NCI-H345 treated with DMSO at 0.1 percent for 48 hours (cell line): ENCODE measurements around the gene GRIK2.
A peak's percentile ranks its signal among the peaks of the same experiment; 100 is the strongest.

Experiments
- DNase-seq: peaks from one replicate; lab custom pipeline; 2025; ENCODE audit not compliant: unreplicated experiment; lab: John Stamatoyannopoulos, UW

The GRIK2 gene

DNA sequence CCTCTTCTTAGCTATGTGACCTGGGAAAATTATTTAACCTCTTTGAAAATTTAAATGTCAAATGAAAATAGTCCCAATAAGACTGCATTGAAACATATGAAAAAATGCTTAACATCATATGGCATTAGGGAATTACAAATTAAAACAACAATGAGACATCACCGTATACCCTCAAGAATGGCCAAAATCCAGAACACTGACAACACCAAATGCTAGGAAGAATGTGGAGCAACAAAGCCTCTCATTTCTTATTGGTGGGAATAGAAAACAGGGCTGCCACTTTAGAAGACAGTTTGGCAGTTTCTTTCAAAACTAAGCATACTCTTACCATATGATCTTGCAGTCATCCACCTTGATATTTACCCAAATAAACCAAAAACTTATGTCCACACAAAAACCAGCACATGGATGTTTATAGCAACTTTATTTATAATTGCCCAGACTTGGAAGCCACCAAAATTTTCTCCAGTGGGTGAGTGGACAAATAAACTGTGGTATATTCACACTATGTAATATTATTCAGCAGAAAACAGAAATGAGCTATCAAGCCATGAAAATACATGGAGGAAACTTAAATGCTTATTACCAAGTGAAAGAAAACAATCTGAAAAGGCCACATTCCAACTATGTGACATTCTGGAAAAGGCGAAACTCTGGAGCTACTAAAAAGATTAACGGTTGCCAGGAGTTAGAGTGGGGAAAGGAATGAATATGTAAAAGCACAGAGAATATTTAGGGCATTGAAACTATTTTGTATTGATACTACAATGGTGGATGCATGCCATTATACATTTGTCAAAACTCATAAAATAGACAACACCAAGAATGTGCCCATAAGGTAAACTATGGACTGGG, 459.9 kb downstream of the GRIK2 start:
- no peak for DNase-seq

DNA sequence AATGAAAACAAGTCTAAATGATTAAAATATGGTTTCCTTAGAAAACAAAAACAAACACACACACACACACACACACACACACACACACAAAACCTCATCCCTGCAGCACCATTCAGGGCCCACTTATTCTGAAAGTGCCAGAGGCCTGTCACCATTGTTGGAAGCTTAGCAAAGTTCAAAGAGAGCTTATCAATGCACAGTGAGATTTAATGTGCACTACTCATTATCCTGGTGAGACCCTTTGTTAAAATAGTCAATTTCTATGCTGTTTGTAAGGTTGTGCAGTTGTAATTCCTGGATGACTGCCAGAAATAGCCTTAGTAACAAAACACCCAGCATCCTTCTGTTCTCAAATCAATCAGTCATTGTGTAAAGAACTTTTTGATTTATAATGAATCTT, 482.9 kb downstream of the GRIK2 start:
- peak; percentile 85 for DNase-seq

GRCh38 chr6:101878554-101879276, 485.2 kb downstream of the GRIK2 start:
- DNase-seq, result no peak

- no peak for DNase-seq
Measured at GRCh38 chr6:101879782-101880181, 486.3 kb downstream of the GRIK2 start.

DNA sequence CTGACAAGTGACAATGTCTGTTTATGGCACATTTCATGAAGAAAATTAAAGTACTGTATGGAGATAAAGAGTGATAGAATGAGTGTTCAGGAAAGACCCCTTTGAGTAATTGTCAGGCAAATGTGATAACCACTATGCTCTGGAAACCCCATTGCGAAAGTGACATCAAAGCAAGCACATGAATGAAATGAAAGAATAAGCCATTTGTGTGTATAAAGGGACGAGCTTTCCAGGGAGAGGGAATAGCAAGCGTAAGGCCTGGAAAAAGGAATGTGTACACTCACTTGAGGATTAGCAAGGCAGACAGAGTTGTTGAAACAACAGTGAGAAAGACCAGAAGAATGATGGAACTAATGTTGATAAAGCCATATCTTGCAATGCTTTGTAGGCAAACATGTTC, 490.0 kb downstream of the GRIK2 start:
- no peak for DNase-seq

- no peak for DNase-seq
Measured at GRCh38 chr6:101887532-101887931, 494.0 kb downstream of the GRIK2 start.

GRCh38 chr6:101907356-101908217, 514.1 kb downstream of the GRIK2 start:
- DNase-seq, result no peak

DNA sequence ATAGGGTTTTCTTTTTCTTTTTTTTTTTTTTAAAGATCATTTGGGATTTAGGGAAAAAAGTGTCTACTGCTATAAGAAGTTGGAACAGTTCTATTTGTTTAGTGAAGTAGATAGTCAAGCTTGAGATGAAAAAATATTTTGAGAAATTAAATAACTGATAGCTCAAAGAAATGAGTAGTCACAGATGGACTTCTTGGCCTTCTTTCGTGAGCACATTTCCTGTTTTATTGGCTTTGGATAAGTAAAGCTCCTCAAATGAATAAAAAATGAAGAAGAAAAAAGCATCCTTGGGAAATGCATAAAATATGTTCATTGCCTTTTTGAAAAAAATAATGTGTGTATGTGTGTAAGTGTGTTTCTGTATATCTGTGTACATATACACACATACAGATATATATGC, 515.9 kb downstream of the GRIK2 start:
- DNase-seq, result no peak

DNA sequence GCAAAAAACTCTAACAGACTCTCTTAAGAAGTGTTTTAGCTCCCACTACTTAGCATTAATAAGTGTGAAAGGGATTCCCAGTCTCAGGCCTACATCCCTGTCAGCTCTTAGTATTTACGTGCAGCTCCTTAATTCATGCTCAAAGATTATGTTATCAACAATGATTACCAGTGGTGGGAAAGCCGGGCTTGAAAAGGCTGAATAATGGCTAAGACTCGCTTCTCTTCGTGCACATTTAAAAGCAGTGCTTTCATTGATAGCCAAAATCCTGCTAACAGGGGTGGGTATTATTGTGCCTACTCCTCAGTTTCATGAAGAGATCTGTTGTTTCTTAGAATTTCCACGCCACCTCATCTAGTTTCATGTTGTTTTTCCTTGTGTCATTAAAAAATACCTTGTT, 518.8 kb downstream of the GRIK2 start:
- no peak for DNase-seq

GRCh38 chr6:101918471-101918870, 525.0 kb downstream of the GRIK2 start:
- DNase-seq, result no peak

DNA sequence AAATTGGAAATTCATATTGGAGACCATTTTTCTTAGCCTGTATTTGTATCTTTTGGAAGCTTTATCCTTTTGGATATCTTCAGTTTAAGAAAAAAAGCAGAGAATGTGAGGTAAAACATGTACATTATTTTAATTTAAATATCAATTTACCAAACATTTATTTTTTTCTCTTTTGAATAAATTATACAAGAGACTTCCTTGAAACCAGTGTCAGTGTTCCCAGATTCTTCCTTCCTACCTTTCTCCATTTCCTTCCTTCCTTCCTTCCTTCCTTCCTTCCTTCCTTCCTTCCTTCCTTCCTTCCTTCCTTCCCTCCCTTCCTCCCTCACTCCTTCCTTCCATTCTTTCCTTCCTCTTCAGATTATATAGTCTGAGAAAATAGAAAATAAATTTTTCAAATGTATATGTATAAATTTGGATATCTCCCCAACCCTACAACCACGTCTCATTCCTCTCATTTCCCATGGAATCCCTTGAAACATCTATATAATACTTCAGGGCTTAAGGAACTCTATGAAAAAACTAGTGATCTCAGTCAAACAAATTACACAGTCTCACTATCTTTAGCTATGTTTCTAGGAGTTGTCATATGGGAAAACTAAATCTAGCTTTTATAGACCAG, 528.4 kb downstream of the GRIK2 start:
- DNase-seq, result no peak

DNA sequence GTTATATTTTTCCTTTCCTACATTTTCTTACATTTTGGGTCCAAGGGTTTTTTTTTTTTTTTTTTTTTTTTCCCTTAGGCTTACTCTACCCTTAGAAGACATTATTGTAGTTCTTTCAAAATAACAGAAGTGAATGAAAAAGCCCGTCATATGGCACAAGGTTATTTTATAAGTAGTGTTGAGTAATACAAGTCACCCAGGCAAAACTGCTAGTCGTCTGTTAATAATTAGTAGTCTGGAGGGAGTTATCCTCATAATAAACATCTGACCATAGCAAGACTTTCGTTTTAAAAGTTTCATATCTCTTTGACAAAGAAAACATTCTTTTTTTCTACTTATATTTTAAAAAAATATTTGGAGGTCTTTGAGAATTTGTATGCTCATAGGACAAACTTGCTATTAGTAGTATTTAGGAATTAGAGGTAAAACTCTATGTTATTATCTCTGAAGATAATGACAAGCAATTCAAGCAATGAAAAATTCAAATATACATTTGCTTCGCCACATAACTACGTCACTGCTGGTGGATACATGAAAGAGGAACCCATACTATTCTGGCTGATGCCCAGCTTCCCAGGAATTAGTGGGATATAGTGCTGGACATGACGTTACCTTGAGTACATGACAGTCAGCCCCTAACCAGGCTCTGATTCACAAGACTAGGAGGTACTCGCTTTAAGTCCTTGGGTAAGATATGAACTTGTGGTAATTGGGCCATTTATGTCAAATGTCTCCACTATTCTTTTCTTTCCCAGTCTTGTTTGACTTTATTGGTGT, 532.8 kb downstream of the GRIK2 start:
- DNase-seq, result no peak

DNA sequence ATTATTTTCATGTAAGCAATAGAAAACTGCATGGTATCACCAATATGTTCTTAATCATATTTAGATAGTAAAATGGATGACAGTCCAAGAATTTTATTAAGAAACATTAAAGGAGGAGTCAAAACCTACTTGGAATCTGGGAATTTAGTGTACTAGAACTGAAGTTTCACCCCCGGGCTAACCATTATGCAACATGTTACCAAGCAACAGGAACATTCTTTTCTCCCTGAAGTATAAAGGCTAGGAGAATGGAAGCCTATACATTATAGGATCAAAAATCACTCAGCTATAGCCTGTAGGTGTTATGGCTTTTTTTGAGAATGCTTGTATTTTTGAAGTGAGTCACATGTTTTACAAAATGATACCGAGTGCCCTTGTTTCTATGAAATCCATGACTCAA, 538.3 kb downstream of the GRIK2 start:
- no peak for DNase-seq

DNA sequence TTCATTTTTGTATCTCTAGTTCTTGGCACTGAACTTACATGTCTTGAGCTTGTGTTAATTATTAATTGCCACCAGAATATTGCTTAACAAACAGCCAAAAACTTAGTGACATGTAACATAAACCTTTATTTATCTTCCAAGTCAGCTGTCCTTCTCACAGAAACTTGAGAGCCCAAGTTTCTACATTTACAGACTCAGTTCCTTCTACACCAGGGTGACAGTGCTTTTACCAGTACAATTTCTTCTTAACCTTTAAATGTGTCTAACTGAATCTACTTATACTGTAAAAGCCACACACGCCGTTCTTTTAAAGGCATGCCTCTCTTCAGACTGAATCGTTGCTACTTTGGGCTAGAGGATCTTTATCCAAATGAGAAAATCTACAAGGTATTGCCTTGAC, 539.2 kb downstream of the GRIK2 start:
- DNase-seq, result no peak

DNA sequence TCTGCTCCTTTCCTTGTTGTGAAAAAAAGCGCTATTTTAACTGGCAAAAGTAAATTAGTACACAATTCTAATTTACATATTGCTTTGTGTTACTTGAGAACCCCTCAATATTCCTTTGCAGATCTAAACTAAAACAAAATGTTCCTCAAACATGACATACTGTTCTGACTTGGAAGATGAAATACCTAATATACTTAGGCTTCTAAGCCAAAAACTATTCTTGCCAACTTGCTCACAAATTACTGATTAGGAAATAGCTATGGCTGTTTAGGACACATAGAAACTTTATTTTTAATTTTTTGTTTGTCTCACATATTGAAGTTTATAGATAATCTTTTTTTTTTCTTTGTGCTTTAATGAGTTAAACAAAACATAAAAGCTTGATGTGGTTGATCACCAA, 542.2 kb downstream of the GRIK2 start:
- no peak for DNase-seq

DNA sequence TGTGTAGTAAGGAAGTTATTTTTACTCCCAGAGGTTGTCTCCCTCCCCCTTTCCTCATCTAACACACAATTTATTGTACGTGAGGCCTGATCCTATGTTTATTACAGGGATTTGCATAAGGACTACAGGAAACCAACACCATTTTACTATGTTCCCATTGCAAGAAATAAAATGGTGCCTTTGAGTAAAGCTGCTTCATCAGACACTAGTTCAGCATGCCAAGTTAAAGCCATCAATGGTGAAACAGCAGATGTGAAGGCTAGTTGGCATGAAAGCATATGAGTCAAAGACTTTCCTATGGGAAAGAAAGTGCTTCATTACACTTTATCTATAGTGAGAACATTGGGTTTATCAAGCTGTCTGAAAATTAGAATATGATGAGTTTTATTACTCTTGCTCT, 543.0 kb downstream of the GRIK2 start:
- no peak for DNase-seq

GRCh38 chr6:101937108-101937507, 543.6 kb downstream of the GRIK2 start:
- no peak for DNase-seq

- no peak for DNase-seq
Measured at GRCh38 chr6:101940391-101940790, 546.9 kb downstream of the GRIK2 start.

GRCh38 chr6:101956961-101957360, 563.5 kb downstream of the GRIK2 start:
- DNase-seq, result no peak

DNA sequence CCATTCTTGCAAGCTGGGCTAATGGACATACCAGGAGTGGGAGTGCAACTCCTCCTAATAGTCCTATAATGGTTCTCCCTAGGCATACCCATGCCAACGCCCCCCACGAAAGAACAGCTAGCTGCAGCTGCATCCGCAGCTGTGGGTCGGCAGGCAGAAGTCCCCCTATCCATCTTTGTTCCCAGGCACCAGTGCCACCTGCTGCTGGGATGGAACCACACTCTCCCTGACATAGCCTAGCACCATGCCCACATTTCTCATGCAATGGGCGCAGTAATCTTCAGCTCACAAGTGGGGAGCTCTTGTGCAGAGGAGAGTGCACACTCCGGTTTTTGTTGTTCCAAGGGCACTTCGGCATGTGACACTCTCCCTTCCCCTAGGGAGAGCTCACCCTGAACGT, 567.8 kb downstream of the GRIK2 start:
- DNase-seq, result no peak
